H9 (cell line): ENCODE measurements around the gene RHEX. TPM values are rescaled to one million over a fixed set of nuclear protein-coding genes. Genes with fewer than 3 reads are reported as not detected.

Source experiments
- DNase-seq: peaks from one replicate; pipeline ENCODE4 v3.0.0-alpha.2; 2017
- H2AFZ ChIP-seq: one replicate; pipeline ENCODE4 v1.6.1; 2013; ENCODE audit warnings: mild to moderate bottlenecking, low read length, control low read depth, moderate library complexity
- H2AK5ac ChIP-seq: 2 replicates; pipeline ENCODE4 v1.6.1; 2013; ENCODE audit warnings: low read length, control low read depth, mixed read lengths; ENCODE audit not compliant: insufficient read length
- H2BK120ac ChIP-seq: one replicate; pipeline ENCODE4 v1.6.1; 2013; ENCODE audit warnings: low read depth, mild to moderate bottlenecking, low read length, control low read depth, inconsistent platforms; ENCODE audit not compliant: poor library complexity, severe bottlenecking
- H2BK12ac ChIP-seq: 2 replicates; pipeline ENCODE4 v1.6.1; 2013; ENCODE audit warnings: low read length, control low read depth, mixed read lengths, low read depth; ENCODE audit not compliant: insufficient read length
- H2BK15ac ChIP-seq: 2 replicates; pipeline ENCODE4 v1.6.1; 2013; ENCODE audit warnings: low read depth, low read length, control low read depth
- H2BK20ac ChIP-seq: one replicate; pipeline ENCODE4 v1.6.1; 2013; ENCODE audit warnings: low read depth, mild to moderate bottlenecking, low read length, control low read depth, inconsistent platforms; ENCODE audit not compliant: poor library complexity, severe bottlenecking
- H2BK5ac ChIP-seq: 2 replicates; pipeline ENCODE4 v1.6.1; 2013; ENCODE audit warnings: low read length, control low read depth, mixed read lengths; ENCODE audit not compliant: insufficient read length
- H3K14ac ChIP-seq: 2 replicates; pipeline ENCODE4 v1.6.1; 2013; ENCODE audit warnings: low read length, control low read depth; ENCODE audit not compliant: insufficient read depth
- H3K18ac ChIP-seq: 2 replicates; pipeline ENCODE4 v1.6.1; 2013; ENCODE audit warnings: low read depth, mild to moderate bottlenecking, mixed read lengths, low read length, control low read depth; ENCODE audit not compliant: insufficient read length
- H3K23ac ChIP-seq: 2 replicates; pipeline ENCODE4 v1.6.1; 2013; ENCODE audit warnings: low read length, control low read depth, mixed read lengths, low read depth; ENCODE audit not compliant: insufficient read length
- H3K23me2 ChIP-seq: 2 replicates; pipeline ENCODE4 v1.6.1; 2013; ENCODE audit warnings: low read depth, mild to moderate bottlenecking, mixed read lengths, low read length, control low read depth; ENCODE audit not compliant: insufficient read length, poor library complexity, severe bottlenecking
- H3K27ac ChIP-seq: 2 replicates; pipeline ENCODE4 v1.5.1; 2013; ENCODE audit warnings: low read length, control low read depth, mixed read lengths, low read depth; ENCODE audit not compliant: insufficient read length
- H3K27me3 ChIP-seq: 2 replicates; pipeline ENCODE4 v1.6.1; 2013; ENCODE audit warnings: low read length, control low read depth, inconsistent platforms; ENCODE audit not compliant: insufficient read depth
- H3K4ac ChIP-seq: 2 replicates; pipeline ENCODE4 v1.6.1; 2013; ENCODE audit warnings: low read depth, mild to moderate bottlenecking, control low read depth, inconsistent platforms, low read length, moderate library complexity
- H3K4me1 ChIP-seq: 2 replicates; pipeline ENCODE4 v1.6.1; 2013; ENCODE audit warnings: low read length, control low read depth, inconsistent platforms; ENCODE audit not compliant: insufficient read depth
- H3K4me2 ChIP-seq: 2 replicates; pipeline ENCODE4 v1.6.1; 2013; ENCODE audit warnings: low read length, control low read depth, mixed read lengths; ENCODE audit not compliant: insufficient read length, insufficient read depth
- H3K56ac ChIP-seq: 2 replicates; pipeline ENCODE4 v1.6.1; 2013; ENCODE audit warnings: low read depth, mild to moderate bottlenecking, mixed read lengths, low read length, control low read depth; ENCODE audit not compliant: insufficient read length
- H3K79me1 ChIP-seq: 2 replicates; pipeline ENCODE4 v1.6.1; 2013; ENCODE audit warnings: low read depth, mild to moderate bottlenecking, moderate library complexity, low read length, control low read depth, inconsistent platforms; ENCODE audit not compliant: insufficient read depth, poor library complexity, severe bottlenecking
- H3K79me2 ChIP-seq: 2 replicates; pipeline ENCODE4 v1.6.1; 2013; ENCODE audit warnings: low read length, control low read depth, inconsistent platforms; ENCODE audit not compliant: insufficient read depth
- H3K9ac ChIP-seq: 2 replicates; pipeline ENCODE4 v1.6.1; 2013; ENCODE audit warnings: low read length, control low read depth, mixed read lengths; ENCODE audit not compliant: insufficient read length; ENCODE audit errors: extremely low read depth
- H3K9me3 ChIP-seq: one replicate; pipeline ENCODE4 v1.6.1; 2013; ENCODE audit warnings: low read depth, low read length, inconsistent platforms; ENCODE audit not compliant: control insufficient read depth
- H3T11ph ChIP-seq: one replicate; pipeline ENCODE4 v1.6.1; 2013; ENCODE audit warnings: mild to moderate bottlenecking, low read length, control low read depth, inconsistent platforms
- H4K20me1 ChIP-seq: one replicate; pipeline ENCODE4 v1.6.1; 2013; ENCODE audit not compliant: control insufficient read depth, insufficient read length, insufficient read depth
- H4K5ac ChIP-seq: 2 replicates; pipeline ENCODE4 v1.6.1; 2013; ENCODE audit warnings: low read depth, mild to moderate bottlenecking, mixed read lengths, low read length, control low read depth; ENCODE audit not compliant: insufficient read length
- H4K8ac ChIP-seq: replicated peaks from 2 replicates; pipeline ENCODE4 v1.6.1; 2013; ENCODE audit warnings: low read length, control low read depth, mixed read lengths, low read depth; ENCODE audit not compliant: insufficient read length
- H4K91ac ChIP-seq: 2 replicates; pipeline ENCODE4 v1.6.1; 2013; ENCODE audit warnings: low read depth, mild to moderate bottlenecking, moderate library complexity, mixed read lengths, low read length, control low read depth; ENCODE audit not compliant: insufficient read length
- H3K27ac Mint-ChIP-seq, 3 experiments: 2 replicates in 2 of 3; 3 replicates in 1 of 3; pipeline ENCODE4 v1.8.0; 2020 to 2021; ENCODE audit warnings: mixed read lengths in 3 of 3, mild to moderate bottlenecking in 1 of 3, moderate library complexity in 1 of 3
- H3K27me3 Mint-ChIP-seq: 2 replicates; pipeline ENCODE4 v1.8.0; 2021; ENCODE audit warnings: low read depth, mild to moderate bottlenecking, moderate library complexity, mixed read lengths
- H3K36me3 Mint-ChIP-seq, 3 experiments: 2 replicates in 2 of 3; 3 replicates in 1 of 3; pipeline ENCODE4 v1.8.0; 2020 to 2021; ENCODE audit warnings: low read depth in 3 of 3, mixed read lengths in 3 of 3; ENCODE audit not compliant: insufficient read depth in 1 of 3
- H3K4me1 Mint-ChIP-seq, 2 experiments: 2 replicates each; pipeline ENCODE4 v1.8.0; 2020; ENCODE audit warnings: mixed read lengths in 2 of 2
- H3K4me3 Mint-ChIP-seq, 2 experiments: 2 replicates in 1 of 2; 3 replicates in 1 of 2; pipeline ENCODE4 v1.8.0; 2020 to 2021; ENCODE audit warnings: mild to moderate bottlenecking in 2 of 2, mixed read lengths in 2 of 2, moderate library complexity in 1 of 2
- H3K9me3 Mint-ChIP-seq, 2 experiments: 2 replicates in 1 of 2; 3 replicates in 1 of 2; pipeline ENCODE4 v1.8.0; 2020; ENCODE audit warnings: mild to moderate bottlenecking in 2 of 2, mixed read lengths in 2 of 2, moderate library complexity in 1 of 2
- WGBS: extraction: QIAGEN DNeasy Blood & Tissue Kit; methylation state at CpG from one replicate; pipeline ENCODE4 v1.1.7; 2013; ENCODE audit warnings: missing lambda C conversion rate, low lambda C conversion rate, mixed read lengths; ENCODE audit not compliant: insufficient read length; ENCODE audit errors: extremely low coverage; 5-methylcytosine and 5-hydroxymethylcytosine counted together
- total RNA-seq: library from RNA; stranded (reverse); gene quantifications from 2 replicates; pipeline ENCODE4 v1.2.1, GENCODE V29; 2021
- TF ChIP-seq, protein P1 (sequence below): fragments of 200-600 bp; sonication (generic); conservative IDR thresholded peaks from 3 replicates; pipeline ENCODE4 v1.8.0; 2021; ENCODE audit warnings: antibody characterized with exemption, mild to moderate bottlenecking

RHEX gene
- total RNA-seq, 1 experiment from 2014 or later = not detected

DNA sequence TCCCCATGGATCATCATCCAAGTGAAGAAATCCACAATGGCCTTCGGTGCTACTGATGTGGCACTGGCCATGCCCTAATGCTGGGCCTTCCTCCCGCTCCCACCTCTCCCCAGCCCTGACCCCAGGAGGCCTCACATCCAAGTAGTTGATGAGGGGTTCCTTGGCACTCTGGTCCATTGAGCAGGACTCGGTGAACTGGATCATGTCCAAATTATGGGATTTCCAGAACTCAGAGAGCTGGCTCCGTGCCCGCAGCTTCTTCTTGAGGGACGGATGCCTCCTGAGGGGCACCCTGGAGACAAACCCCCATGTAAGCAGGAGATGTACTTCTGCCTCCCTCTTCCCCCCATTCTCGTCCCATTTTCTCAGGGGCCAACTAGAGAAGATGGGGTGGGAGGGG, 30.2 kb upstream of the RHEX start:
- Histone ChIP-seq H3K27me3 (no peaks in the 10 kb centered on the region), H3K14ac (no peak overlapping the region), H4K8ac (no peak overlapping the region), H3K18ac (no peak overlapping the region), H2BK20ac (no peak overlapping the region), H2BK15ac (no peak overlapping the region), H3K4ac (no peak overlapping the region), H3K27ac (no peak overlapping the region), H4K91ac (no peak overlapping the region), H4K5ac (no peak overlapping the region), H2AFZ (no peak overlapping the region), H3K23ac (no peak overlapping the region), H2AK5ac (no peak overlapping the region), H3K79me1 (no peaks in the 10 kb centered on the region), H2BK12ac (no peak overlapping the region), H3K9me3 (no peaks in the 10 kb centered on the region), H3K4me1 (no peaks in the 10 kb centered on the region), H2BK5ac (no peak overlapping the region), H4K20me1 (no peaks in the 10 kb centered on the region), H3T11ph (no peak overlapping the region), H3K9ac (no peak overlapping the region), H2BK120ac (no peak overlapping the region), H3K79me2 (no peaks in the 10 kb centered on the region), H3K4me2 (no peak overlapping the region), H3K56ac (no peak overlapping the region), H3K23me2 (no peaks in the 10 kb centered on the region)
- Mint-ChIP-seq H3K36me3 (0 out of 7 replicates have a peak, but pooled peaks cover 0 to 2% (median 0%) of the 10 kb centered on the region in 3 experiments), H3K27me3 (no peaks in the 10 kb centered on the region; the same call in none of the 2 replicates), H3K4me3 (no peak overlapping the region), H3K4me1 (peaks cover 0 to 3% of the 10 kb centered on the region in 2 experiments; a peak in 2 of 4 replicates), H3K9me3 (peaks cover 0 to 2% of the 10 kb centered on the region in 2 experiments; a peak in 2 of 5 replicates), H3K27ac (no peak overlapping the region)
- TF ChIP-seq, protein P1, sequence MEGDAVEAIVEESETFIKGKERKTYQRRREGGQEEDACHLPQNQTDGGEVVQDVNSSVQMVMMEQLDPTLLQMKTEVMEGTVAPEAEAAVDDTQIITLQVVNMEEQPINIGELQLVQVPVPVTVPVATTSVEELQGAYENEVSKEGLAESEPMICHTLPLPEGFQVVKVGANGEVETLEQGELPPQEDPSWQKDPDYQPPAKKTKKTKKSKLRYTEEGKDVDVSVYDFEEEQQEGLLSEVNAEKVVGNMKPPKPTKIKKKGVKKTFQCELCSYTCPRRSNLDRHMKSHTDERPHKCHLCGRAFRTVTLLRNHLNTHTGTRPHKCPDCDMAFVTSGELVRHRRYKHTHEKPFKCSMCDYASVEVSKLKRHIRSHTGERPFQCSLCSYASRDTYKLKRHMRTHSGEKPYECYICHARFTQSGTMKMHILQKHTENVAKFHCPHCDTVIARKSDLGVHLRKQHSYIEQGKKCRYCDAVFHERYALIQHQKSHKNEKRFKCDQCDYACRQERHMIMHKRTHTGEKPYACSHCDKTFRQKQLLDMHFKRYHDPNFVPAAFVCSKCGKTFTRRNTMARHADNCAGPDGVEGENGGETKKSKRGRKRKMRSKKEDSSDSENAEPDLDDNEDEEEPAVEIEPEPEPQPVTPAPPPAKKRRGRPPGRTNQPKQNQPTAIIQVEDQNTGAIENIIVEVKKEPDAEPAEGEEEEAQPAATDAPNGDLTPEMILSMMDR = no peak
- no peak for DNase-seq
- no CpG with 5 or more reads among the region's 7 CpGs for WGBS
